Stimulated activated naive CD4-positive, alpha-beta T cell treated with Interleukin-2 at 50 U/mL for 16 hours (primary cell): Measurements from ENCODE around the gene HCST.
A peak's percentile ranks its signal among the peaks of the same experiment; 100 is the strongest.
"Not testable (repeated sequence)": the region's sequence is repeated elsewhere in the genome, so short reads cannot be mapped to it uniquely, and the experiment has no call there.

Experiments used
- DNase-seq: peaks from one replicate; lab custom pipeline; 2025; lab: John Stamatoyannopoulos, UW

The HCST gene

DNA sequence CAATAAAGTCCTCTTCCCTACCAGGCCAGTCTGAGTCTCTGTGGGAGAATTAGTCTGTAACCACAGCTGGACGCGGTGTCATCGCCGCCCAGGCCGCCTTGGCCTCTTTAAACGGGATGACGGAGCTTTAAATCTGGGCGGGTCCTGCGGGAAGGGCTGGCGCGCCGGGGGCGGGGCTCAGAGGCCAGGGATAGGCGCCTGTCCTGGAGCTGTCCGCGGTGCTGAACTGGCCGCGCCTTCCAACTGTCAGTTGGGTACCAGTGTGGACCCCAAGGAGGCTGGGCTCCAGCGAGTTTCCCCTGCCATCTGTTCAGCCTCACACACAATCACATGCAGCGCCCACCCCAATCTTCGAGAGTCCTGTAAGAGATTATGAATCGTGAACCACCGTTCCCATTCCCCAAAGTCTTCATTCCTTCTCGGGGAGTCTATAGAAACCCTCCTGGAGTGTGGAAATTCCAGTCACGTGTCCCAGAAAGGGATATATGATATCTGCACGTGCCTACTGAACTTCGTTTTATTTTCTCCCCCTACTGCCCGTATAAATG, 22.5 kb upstream of the HCST start:
- peak; percentile 74 for DNase-seq

DNA sequence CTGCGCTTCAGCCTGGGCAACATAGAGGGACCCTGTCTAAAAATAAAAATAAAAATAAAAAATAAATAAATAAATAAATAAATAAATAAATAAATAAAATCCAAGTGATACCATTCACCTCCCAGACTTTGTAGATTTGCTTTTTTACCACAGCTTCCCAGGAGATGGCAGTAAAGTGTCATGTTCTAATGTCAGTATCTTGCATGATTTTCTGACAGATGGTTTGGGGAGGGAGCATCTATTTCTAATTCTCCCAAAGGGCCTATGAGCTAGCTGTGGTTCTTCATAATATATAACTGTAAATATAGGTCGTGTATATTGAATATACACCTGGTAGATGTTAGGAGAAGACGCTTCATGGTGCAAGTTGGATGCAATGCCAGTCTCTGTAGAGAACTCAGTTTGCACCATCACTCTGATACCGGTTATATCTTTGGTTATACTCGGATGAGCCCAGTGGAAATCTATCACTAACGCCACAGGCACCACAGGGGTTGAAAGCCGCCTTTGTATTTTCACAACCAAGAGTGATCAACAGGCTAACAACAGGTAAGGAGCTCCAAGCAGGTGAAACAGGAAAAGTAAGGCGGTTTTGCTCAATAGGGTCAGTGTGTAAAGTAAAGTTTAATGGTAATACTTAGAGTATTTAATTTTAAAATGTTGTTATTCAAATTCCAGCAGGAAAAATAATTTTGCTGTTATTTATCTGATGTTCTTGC, 20.1 kb upstream of the HCST start:
- no peak for DNase-seq

DNA sequence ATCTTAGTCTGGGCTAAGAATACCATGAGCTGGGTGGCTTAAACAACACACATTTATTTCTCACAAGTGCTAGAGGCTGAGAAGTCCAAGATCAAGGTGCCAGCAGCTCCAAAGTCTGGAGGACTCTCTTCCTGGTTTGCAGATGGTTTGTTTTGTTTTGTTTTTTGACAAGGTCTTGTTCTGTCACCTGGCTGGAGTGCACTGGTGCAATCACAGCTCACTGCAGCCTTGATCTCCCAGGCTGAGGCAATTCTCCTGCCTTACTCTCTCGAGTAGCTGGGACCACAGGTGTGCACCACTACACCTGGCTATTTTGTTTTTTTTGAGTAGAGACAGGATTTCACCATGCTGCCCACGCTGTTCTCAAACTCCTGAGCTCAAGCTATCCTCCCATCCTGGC, 18.4 kb upstream of the HCST start:
- DNase-seq: no peak

DNA sequence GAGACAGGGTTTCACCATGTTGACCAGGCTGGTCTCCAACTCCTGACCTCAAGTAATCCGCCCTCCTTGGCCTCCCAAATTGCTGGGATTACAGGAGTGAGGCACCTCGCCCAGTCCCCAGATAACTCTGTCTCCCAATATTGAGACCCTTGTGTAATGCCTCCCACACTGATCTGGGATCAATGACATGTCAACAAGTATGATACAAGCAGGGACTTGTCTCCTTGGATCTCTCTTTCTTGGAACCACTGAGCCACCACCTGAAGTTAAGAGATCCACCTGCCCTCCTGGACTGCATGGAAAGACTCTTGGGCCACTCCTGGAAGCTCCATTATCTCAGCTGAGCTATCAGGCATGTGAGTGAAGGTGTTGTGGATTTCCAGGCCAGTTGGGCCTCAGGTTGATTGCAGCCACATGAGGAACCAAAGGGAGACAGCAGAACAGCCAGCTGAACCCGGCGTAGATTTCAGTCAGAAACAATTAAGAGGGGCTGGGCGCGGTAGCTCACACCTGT, 17.0 kb upstream of the HCST start:
- DNase-seq: no peak

DNA sequence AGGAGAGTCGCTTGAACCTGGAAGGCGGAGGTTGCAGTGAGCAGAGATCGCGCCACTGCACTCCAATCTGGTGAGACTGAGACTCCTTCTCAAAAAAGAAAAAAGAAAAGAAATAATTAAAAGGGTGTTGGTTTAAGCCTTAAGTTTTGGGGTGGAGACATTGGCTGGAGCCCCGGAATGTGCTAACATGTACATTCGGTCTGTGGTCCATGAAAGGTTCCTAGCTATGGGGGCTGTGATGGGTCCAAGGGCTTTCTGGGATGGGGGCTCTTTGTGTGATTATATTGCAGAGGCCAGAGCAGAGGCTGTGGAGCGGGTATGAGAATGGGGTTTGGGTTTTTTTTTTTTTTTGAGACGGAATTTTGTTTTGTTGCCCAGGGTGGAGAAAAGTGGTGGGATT, 16.4 kb upstream of the HCST start:
- DNase-seq: no peak

DNA sequence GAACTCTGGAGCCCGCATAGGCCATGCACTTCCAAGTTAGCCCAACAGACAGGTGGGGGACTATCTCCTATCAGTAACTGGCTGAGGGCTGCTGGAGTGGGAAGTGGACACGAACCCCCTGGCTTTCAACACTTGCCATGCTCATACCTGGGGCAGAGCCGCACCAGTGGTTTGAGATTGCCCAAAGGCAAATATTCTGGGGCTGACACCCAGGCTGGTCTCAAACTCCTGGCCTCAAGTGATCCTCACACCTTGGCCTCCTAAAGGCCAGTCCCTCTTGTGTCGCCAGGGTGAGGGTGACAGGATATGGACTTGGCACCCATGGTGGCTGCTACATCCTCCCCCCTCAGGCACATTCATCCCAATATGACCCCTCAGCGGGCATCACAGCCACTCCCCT, 15.1 kb upstream of the HCST start:
- DNase-seq: no peak

DNA sequence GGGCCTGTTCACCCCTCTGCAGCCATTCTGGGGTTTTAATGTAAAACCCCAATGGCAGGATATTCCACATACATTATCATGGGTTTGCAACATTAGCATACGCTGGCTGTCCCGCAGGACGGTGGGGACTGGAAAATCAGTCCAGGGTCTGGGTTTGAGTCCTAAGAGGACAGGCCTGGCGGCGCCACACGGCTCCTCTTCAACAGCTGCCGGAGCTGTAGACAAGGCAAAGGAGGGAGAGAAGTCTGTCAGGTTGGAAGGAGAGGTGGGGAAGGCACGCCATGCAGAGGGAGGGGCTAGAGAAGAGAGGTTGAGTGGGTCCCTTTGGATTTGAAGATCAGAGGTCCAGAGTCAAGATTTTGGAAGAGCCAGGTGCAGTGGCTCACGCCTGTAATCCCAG, 13.9 kb upstream of the HCST start:
- no peak for DNase-seq

DNA sequence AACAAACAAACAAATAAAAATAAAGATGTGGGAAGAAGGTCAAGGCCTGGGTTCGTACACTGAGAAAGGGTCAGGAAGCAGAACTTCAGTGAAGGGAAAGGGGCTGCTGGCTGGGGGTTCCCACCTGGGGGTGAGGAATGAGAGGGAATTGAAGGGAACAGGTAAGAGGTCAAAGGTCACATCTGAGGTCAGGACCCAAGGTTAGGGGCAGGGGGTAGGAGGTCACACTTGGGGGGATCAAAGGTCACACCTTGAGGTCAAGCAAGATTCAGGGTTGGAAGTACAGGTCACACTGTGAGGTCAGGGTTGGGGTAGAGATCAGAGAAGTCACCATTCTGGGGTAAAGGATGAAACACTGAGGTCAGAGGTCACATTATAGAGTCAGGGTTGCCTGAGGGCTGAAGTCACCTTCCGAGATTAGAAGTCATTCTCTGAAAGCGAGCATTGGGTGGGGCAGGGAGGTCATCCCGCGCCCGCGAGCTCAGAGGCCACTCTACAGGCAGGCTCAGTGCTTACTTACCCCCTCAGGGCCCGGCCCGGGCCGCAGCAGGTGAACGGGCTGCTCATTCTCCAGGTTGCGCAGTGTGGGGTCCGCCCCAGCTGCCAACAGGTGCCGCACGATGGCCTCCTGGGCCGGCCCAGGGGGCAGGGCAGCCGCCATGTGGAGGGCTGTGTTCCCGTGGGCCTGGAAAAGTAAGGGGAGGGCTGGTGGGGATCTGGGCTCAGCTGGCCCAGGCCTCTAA, 12.8 kb upstream of the HCST start:
- no peak for DNase-seq

DNA sequence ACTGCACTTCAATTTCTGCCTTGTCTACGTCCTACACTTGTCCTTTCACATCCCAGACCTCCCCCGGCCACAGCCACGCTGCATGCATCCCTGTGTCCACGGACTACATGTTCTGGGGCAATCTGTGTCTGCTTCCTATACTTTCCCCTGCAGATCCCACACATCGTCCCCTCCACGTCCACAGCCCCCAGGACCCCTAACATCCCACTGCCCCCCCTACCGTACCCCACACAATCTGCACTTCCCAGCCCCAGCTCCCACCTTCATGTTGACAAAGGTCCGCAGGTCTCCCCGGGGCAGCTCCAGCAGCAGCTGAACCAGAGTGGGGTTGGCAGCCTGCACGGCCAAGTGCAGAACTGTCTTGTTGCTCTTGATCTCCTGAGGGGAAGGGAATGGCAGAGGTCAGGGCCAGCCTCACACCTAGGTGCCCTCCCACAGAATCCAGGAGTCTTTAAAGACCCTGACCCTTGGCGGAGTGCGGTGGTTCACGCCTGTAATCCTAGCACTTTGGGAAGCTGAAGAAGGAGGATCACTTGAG, 12.1 kb upstream of the HCST start:
- no peak for DNase-seq

DNA sequence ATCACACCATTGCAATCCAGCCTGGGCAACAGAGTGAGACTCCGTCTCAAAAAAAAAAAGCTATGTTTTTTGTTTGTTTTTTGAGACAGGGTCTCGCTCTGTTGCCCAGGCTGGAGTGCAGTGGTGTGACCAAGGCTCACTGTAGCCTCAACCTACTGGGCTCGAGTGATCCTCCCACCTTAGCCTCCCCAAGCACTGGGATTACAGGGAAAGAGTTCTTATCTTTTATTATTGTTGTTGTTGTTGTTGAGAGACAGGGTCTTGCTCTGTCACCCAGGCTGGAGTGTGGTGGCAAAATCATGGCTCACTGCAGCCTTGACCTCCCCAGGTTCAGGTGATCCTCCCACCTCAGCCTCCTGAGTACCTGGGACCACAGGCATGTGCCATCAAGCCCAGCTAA, 10.5 kb upstream of the HCST start:
- DNase-seq: not testable (repeated sequence)

DNA sequence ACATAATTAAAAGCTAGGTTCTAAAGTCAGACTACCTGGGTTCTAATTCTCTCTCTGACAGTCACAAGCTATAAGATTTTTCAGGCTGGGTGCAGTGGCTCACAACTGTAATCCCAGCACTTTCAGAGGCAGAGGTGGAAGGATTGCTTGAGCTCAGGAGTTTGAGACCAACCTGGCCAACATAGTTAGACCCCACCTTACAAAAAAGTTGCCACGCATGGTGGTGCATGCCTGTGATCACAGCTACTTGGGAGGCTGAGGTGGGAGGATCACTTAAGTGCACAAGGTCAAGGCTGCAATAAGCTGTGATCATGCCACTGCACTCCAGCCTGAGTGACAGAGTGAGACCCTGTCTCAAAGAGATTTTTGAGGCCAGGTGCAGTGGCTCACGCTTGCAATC, 8.0 kb upstream of the HCST start:
- DNase-seq: no peak

DNA sequence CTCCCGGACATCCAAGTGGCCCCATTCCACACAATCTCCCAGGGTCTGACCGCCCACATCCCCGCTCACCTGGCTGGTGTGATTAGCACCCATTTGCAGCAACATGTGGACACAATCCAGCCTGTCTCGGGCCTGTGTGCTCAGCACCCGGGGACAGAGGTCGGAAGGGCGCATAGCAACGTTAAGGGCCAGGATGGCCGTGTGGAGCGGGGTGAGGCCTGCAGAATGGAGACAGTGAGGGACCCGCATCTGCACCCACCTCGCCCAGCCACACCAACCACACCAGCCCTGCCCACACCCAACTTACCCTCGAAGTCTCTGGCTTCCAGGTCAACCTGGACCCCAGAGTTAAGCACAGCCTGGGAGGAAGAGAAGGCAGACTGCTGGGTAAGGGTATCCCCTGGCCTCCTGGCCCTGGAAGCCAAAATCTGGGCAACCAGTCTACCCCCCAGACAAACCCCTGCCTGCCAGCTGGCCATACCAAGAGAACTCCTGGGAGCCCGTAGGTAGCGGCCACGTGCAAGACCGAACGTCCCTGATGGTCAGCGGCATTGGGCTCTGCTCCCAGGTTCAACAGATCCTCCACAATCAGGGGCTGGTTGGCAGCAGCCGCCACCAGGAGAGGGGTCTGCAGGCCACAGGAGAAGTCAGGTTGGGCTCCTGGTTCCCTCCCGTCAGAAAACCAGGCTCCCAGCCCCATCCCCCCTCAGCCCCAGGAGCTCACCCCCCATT, 6.3 kb upstream of the HCST start:
- no peak for DNase-seq

DNA sequence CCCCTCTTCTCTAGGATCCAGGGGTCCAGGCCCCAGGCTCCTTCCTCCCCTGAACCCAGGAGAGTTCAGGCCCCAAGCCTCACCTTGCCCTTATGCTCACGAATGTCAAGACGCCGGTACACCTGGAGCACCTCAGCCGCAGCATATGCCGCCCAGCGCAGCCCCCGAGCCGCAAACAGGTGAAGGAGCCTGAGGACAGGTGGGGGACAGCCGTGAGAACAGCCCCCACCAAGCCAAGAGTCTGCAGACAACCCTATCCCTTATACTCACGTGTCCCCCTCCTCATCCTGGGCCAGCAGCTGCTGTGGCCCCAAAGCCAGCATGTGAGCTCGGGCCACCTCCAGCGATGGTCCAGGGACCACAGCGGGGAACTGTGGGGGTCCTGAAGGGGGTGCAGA, 5.7 kb upstream of the HCST start:
- no peak for DNase-seq

DNA sequence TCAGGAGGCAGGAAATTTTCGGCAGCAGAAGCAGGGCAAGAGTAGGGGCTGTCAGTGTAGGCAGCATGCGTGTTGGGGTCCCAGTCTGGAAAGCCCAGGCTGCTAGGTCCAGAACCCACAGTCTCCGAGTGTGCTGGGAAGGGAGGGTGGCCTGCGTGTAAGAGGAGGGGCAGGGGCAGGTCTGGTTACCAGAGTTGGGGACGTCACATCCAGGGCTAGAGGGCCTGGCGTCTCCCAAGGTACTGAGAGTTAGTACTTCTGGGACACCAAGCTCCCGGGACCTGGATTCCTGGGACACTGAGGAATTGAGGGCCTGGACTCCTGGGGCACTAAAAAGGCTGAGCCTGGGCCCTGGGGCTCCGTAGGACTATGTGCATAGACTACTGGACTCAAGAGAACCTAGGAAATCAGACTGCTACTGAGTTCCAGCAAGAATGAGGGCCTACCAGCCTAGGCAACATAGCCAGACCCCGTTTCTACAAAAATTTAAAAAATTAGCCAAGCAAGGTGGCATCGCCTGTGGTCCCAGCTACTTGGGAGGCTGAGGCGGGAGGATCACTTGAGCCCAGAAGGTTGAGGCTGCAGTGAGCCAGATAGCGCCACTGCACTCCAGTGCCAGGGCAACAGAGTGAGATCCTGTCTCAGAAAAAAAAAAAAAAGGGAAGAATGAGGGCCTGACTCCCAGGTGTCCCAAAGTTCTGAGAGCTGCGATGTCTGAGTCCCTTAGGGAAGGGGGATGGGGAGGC, 4.5 kb upstream of the HCST start:
- no peak for DNase-seq

DNA sequence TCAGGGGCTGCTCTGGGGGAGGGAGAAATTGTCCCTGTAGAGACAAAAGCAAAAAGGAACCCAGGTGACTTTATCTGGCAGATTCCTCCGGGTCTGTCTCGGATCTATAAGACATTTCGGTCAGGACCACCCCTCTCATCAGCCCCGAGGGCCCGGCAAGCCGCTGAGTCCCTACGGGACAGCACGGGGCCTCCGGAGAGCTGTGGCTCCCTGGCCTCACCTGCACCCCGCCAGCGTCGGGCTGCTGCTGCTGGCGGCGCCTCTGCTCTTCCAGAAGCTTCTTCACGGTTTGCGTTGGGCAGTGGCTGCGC, 3.9 kb upstream of the HCST start:
- no peak for DNase-seq

DNA sequence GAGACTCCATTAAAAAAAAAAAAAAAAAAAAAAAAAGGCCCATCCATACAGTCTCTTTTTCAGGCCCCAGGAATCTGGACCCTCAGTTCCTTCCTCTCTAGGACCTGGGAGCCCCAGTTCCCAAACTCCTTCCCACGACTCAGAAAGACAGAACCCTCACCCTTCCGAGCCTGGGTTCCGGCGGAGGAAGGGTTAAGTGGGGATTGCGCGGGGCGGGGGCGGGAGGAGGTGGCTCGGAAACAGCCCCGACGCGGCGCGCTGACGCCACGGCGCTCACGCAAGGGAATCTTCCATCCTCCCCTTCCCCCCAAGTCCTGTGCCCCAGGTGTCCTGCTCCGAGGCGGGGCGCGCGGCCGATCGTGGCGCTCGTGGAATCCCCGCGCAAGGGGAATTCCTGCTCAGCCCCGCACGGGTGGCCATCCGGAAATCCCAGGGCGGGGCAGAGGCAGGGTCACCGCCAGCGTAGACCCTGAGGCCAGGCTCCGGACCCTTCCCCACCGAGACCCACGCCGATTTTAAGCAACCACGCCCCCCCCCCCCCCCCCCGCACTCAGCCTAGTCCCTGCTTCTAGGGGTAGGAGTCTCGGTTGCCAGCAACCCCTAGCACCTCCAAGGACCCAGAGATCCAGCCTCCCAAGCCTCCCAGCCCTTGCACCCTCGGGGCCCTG, 2.6 kb upstream of the HCST start:
- DNase-seq: peak; percentile 89

DNA sequence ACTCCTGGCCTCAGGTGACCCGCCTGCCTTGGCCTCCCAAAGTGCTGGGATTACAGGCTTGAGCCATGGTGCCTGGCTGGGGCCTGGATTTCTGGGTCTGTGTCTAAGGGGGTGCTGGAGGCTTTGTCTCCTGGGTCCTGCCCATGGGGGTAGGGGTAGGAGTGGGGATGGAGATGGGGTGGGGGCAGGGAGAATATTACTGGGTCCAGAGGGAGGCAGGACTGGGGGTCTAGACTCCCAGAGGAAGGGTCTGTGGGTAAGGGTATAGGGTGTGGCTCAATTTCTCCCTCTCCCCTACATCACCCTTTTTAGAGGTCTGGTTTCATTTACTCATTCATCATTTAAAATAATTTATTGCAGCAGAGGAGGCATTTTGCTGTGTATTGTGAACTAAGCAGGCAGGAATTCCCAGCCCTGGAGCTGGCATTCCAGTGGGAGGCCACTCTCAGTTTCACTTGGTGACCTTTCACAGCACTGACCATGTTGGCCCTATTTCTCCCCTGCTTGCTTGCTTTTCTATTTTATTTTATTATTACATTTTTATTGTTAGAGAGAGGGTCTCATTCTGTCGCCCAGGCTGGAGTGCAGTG, 1.2 kb upstream of the HCST start:
- no peak for DNase-seq

DNA sequence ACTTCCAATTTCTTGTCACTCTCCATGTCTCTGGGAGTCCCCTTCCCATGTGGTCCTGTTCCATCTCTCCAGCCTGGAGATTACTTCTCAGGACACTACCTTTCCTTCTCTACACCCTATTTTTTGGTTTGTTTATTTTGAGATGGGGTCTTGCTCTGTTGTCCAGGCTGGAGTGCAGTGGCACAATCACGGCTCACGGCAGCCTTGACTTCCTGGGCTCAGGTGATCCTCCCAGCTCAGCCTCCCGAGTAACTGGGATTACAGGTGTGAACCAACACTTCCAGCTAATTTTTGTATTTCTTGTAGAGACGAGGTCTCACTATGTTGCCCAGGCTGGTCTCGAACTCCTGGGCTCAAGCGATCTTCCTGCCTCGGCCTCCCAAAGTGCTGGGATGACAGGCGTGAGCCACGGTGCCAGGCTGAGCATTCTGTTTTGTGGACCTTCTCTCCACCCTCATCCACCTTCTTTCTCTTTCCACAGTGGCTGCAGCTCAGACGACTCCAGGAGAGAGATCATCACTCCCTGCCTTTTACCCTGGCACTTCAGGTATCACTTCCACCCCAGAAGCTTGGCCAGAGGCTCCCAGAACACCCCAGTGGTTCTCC, 644 bp downstream of the HCST start:
- DNase-seq: no peak

DNA sequence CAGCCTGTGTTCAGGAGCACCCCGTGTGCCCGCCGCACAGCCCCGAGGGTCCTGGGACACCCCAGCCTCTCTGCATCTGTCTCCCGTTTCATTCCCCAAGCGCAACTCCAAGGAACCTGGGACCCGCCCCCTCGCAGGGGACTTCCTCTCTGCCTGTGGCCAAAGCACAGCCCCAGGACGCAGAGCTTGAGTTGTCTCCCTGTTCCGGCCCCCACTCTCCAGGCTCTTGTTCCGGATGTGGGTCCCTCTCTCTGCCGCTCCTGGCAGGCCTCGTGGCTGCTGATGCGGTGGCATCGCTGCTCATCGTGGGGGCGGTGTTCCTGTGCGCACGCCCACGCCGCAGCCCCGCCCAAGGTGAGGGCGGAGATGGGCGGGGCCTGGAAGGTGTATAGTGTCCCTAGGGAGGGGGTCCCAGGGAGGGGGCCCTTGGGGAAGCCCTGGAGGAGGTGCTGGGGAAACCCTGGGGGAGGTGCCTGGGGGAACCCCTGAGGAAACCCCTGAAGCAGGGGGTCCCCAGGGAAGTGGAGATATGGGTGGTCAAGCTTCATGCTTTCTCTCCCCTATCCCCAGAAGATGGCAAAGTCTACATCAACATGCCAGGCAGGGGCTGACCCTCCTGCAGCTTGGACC, 1.3 kb downstream of the HCST start:
- DNase-seq: peak; percentile 86
